H1 (cell line): Measurements from ENCODE around the gene MISFA. TPM values are rescaled to one million over a fixed set of nuclear protein-coding genes. Genes with fewer than 3 reads are reported as not detected.

Experiments
- CEBPB ChIP-seq: IDR thresholded peaks from 2 replicates; pipeline ENCODE4 v1.6.1; 2012; ENCODE audit warnings: low read depth, low read length
- CTBP2 ChIP-seq: IDR thresholded peaks from 2 replicates; pipeline ENCODE4 v1.7.0; 2011; ENCODE audit warnings: borderline replicate concordance, mild to moderate bottlenecking, moderate library complexity, mixed read lengths, low read length; ENCODE audit not compliant: insufficient read depth, insufficient read length
- GABPA ChIP-seq: IDR thresholded peaks from 2 replicates; pipeline ENCODE4 v1.6.1; 2011; ENCODE audit warnings: mild to moderate bottlenecking, low read length, moderate library complexity, borderline replicate concordance; ENCODE audit not compliant: insufficient read depth
- HDAC2 ChIP-seq, 2 experiments: fragments of 300-600 bp in 1 of 2; sonication (generic) in 1 of 2; IDR thresholded peaks; 2 replicates each; pipeline ENCODE4 v1.6.1; 2011 to 2012; ENCODE audit warnings: low read depth in 2 of 2, low read length in 2 of 2, mild to moderate bottlenecking in 2 of 2, moderate library complexity in 2 of 2, borderline replicate concordance in 1 of 2, inconsistent platforms in 1 of 2
- POU5F1 ChIP-seq: IDR thresholded peaks from 2 replicates; pipeline ENCODE4 v1.6.1; 2011; ENCODE audit warnings: low read depth, mild to moderate bottlenecking, low read length, moderate library complexity
- RNF2 ChIP-seq: fragments of 200-900, 300-1000 bp; sonication (generic); IDR thresholded peaks from 2 replicates; pipeline ENCODE4 v1.7.1; 2016; ENCODE audit warnings: borderline replicate concordance, low read depth, mild to moderate bottlenecking, antibody characterized with exemption, low read length; ENCODE audit not compliant: poor library complexity, severe bottlenecking; ENCODE audit errors: missing control alignments
- SP2 ChIP-seq: IDR thresholded peaks from 2 replicates; pipeline ENCODE4 v1.6.1; 2012; ENCODE audit warnings: mild to moderate bottlenecking, low read length, inconsistent platforms
- SP4 ChIP-seq: IDR thresholded peaks from 2 replicates; pipeline ENCODE4 v1.6.1; 2012; ENCODE audit warnings: low read length, inconsistent platforms
- ZNF274 ChIP-seq: IDR thresholded peaks from 2 replicates; pipeline ENCODE4 v1.7.0; 2012; ENCODE audit warnings: low read length, borderline replicate concordance; ENCODE audit errors: extremely low read depth
- polyA plus RNA-seq, 7 experiments: library from polyadenylated mRNA; depleted of rRNA in 3 of 7; stranded (reverse) in 5 of 7; unstranded in 2 of 7; fragments of >200 nt in 5 of 7; fragments of 200-250 nt in 2 of 7; gene quantifications; 1 replicate in 5 of 7; 2 replicates in 1 of 7; 4 replicates in 1 of 7; pipeline versions ENCODE4 v1.2.1 to v1.2.3, GENCODE V29; 2011 to 2013; ENCODE audit warnings: missing spikeins in 2 of 7, mixed read lengths in 2 of 7
- total RNA-seq: library from RNA; stranded (reverse); fragmentation: NEBNext Ultra II Directional; extraction: Animal tissue kit (Norgen Biotek cat#: 25700); gene quantifications from 2 replicates; pipeline ENCODE4 v1.2.1, GENCODE V29; 2021
- TF ChIP-seq, protein P1 (sequence below): fragments of 300-600 bp; sonication (generic); IDR thresholded peaks from 2 replicates; pipeline ENCODE4 v1.7.1; 2012; ENCODE audit warnings: low read length, moderate library complexity, mild to moderate bottlenecking, inconsistent platforms; ENCODE audit not compliant: insufficient replicate concordance

MISFA gene
- total and polyA plus RNA-seq, 2 of the 8 experiments (the other 6 are each of a cell fraction or from before 2014, with no cell fraction given) = 0.51 to 3.8 TPM

GRCh38 chr11:18566406-18566805, 33.2 kb upstream of the MISFA start (continued):
- TF ChIP-seq SP4 (no peak), RNF2 (no peak), ZNF274 (no peak), HDAC2 (IDR thresholded peaks at IDR 0.05; ENCODE audit: borderline replicate concordance in 1 of 2, low read depth in 2 of 2, low read length in 2 of 2) (no peak), CEBPB (no peak), SP2 (no peak), CTBP2 (no peak), GABPA (no peak), POU5F1 (no peak)
- TF ChIP-seq, protein P1, sequence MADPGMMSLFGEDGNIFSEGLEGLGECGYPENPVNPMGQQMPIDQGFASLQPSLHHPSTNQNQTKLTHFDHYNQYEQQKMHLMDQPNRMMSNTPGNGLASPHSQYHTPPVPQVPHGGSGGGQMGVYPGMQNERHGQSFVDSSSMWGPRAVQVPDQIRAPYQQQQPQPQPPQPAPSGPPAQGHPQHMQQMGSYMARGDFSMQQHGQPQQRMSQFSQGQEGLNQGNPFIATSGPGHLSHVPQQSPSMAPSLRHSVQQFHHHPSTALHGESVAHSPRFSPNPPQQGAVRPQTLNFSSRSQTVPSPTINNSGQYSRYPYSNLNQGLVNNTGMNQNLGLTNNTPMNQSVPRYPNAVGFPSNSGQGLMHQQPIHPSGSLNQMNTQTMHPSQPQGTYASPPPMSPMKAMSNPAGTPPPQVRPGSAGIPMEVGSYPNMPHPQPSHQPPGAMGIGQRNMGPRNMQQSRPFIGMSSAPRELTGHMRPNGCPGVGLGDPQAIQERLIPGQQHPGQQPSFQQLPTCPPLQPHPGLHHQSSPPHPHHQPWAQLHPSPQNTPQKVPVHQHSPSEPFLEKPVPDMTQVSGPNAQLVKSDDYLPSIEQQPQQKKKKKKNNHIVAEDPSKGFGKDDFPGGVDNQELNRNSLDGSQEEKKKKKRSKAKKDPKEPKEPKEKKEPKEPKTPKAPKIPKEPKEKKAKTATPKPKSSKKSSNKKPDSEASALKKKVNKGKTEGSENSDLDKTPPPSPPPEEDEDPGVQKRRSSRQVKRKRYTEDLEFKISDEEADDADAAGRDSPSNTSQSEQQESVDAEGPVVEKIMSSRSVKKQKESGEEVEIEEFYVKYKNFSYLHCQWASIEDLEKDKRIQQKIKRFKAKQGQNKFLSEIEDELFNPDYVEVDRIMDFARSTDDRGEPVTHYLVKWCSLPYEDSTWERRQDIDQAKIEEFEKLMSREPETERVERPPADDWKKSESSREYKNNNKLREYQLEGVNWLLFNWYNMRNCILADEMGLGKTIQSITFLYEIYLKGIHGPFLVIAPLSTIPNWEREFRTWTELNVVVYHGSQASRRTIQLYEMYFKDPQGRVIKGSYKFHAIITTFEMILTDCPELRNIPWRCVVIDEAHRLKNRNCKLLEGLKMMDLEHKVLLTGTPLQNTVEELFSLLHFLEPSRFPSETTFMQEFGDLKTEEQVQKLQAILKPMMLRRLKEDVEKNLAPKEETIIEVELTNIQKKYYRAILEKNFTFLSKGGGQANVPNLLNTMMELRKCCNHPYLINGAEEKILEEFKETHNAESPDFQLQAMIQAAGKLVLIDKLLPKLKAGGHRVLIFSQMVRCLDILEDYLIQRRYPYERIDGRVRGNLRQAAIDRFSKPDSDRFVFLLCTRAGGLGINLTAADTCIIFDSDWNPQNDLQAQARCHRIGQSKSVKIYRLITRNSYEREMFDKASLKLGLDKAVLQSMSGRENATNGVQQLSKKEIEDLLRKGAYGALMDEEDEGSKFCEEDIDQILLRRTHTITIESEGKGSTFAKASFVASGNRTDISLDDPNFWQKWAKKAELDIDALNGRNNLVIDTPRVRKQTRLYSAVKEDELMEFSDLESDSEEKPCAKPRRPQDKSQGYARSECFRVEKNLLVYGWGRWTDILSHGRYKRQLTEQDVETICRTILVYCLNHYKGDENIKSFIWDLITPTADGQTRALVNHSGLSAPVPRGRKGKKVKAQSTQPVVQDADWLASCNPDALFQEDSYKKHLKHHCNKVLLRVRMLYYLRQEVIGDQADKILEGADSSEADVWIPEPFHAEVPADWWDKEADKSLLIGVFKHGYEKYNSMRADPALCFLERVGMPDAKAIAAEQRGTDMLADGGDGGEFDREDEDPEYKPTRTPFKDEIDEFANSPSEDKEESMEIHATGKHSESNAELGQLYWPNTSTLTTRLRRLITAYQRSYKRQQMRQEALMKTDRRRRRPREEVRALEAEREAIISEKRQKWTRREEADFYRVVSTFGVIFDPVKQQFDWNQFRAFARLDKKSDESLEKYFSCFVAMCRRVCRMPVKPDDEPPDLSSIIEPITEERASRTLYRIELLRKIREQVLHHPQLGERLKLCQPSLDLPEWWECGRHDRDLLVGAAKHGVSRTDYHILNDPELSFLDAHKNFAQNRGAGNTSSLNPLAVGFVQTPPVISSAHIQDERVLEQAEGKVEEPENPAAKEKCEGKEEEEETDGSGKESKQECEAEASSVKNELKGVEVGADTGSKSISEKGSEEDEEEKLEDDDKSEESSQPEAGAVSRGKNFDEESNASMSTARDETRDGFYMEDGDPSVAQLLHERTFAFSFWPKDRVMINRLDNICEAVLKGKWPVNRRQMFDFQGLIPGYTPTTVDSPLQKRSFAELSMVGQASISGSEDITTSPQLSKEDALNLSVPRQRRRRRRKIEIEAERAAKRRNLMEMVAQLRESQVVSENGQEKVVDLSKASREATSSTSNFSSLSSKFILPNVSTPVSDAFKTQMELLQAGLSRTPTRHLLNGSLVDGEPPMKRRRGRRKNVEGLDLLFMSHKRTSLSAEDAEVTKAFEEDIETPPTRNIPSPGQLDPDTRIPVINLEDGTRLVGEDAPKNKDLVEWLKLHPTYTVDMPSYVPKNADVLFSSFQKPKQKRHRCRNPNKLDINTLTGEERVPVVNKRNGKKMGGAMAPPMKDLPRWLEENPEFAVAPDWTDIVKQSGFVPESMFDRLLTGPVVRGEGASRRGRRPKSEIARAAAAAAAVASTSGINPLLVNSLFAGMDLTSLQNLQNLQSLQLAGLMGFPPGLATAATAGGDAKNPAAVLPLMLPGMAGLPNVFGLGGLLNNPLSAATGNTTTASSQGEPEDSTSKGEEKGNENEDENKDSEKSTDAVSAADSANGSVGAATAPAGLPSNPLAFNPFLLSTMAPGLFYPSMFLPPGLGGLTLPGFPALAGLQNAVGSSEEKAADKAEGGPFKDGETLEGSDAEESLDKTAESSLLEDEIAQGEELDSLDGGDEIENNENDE = no peak
